WTC11 (cell line): ENCODE measurements around the gene INA. TPM values are rescaled to one million over a fixed set of nuclear protein-coding genes. Genes with fewer than 3 reads are reported as not detected.

Experiments used
- ATAC-seq: fragments of 200-7000 bp; cut with Tn5 transposase; 2 replicates; pipeline ENCODE4 v1.10.0; 2021; ENCODE audit warnings: mild to moderate bottlenecking, moderate library complexity
- CTCF ChIA-PET: fragments of 300-600 bp; sonication (Branson Sonifier 250); formaldehyde crosslinking; loops from one replicate; lab custom pipeline; 2021; ENCODE audit warnings: antibody characterized with exemption; lab: Charles Lee
- POLR2A ChIA-PET: fragments of 350-600 bp; sonication (Branson Sonifier 250); formaldehyde crosslinking; loops from one replicate; lab custom pipeline; 2021; ENCODE audit warnings: antibody characterized with exemption; lab: Charles Lee
- DNase-seq: peaks from one replicate; pipeline ENCODE4 v3.0.0; 2021; ENCODE audit warnings: low spot score
- H3K27ac Mint-ChIP-seq: 2 replicates; pipeline ENCODE4 v1.8.0; 2021; ENCODE audit warnings: mixed read lengths
- H3K27me3 Mint-ChIP-seq: 2 replicates; pipeline ENCODE4 v1.8.0; 2021; ENCODE audit warnings: low read depth, mild to moderate bottlenecking, moderate library complexity, mixed read lengths
- H3K36me3 Mint-ChIP-seq: 2 replicates; pipeline ENCODE4 v1.8.0; 2021; ENCODE audit warnings: mixed read lengths
- H3K4me1 Mint-ChIP-seq: 2 replicates; pipeline ENCODE4 v1.8.0; 2022; ENCODE audit warnings: mixed read lengths
- H3K4me3 Mint-ChIP-seq: 2 replicates; pipeline ENCODE4 v1.8.0; 2021; ENCODE audit warnings: mild to moderate bottlenecking, moderate library complexity, mixed read lengths
- H3K9me3 Mint-ChIP-seq: 2 replicates; pipeline ENCODE4 v1.8.0; 2021; ENCODE audit warnings: mixed read lengths
- CREB1 ChIP-seq: sonication (generic); formaldehyde crosslinking; IDR thresholded peaks from 2 replicates; pipeline ENCODE4 v1.8.0; 2023; ENCODE audit warnings: mild to moderate bottlenecking, missing genetic modification reagents
- CREM ChIP-seq: sonication (generic); formaldehyde crosslinking; IDR thresholded peaks from 2 replicates; pipeline ENCODE4 v1.8.1; 2022; ENCODE audit warnings: mild to moderate bottlenecking, missing genetic modification reagents, moderate library complexity
- IRF2 ChIP-seq: sonication (generic); formaldehyde crosslinking; IDR thresholded peaks from 2 replicates; pipeline ENCODE4 v1.8.0; 2022; ENCODE audit warnings: low read depth, missing genetic modification reagents, borderline replicate concordance
- KAT7 ChIP-seq: sonication (generic); formaldehyde crosslinking; IDR thresholded peaks from 2 replicates; pipeline ENCODE4 v1.8.1; 2023; ENCODE audit warnings: missing genetic modification reagents, mild to moderate bottlenecking, borderline replicate concordance
- MXD4 ChIP-seq: fragments of 250-450 bp; sonication (Bioruptor Pico); IDR thresholded peaks from 2 replicates; pipeline ENCODE4 v1.8.0; 2021; ENCODE audit warnings: mild to moderate bottlenecking, moderate library complexity, borderline replicate concordance
- MYBL2 ChIP-seq: sonication (generic); formaldehyde crosslinking; IDR thresholded peaks from 2 replicates; pipeline ENCODE4 v1.8.1; 2023; ENCODE audit warnings: mild to moderate bottlenecking, moderate library complexity, missing genetic modification reagents
- NR1H2 ChIP-seq: sonication (generic); formaldehyde crosslinking; IDR thresholded peaks from 2 replicates; pipeline ENCODE4 v1.9.0; 2021; ENCODE audit warnings: mild to moderate bottlenecking, moderate library complexity, missing genetic modification reagents
- RORB ChIP-seq: fragments of 250-450 bp; sonication (Bioruptor Pico); IDR thresholded peaks from 2 replicates; pipeline ENCODE4 v1.9.0; 2021; ENCODE audit warnings: mild to moderate bottlenecking
- TEAD1 ChIP-seq: sonication (generic); formaldehyde crosslinking; IDR thresholded peaks from 2 replicates; pipeline ENCODE4 v1.8.0; 2022; ENCODE audit warnings: mild to moderate bottlenecking, missing genetic modification reagents
- ZBTB21 ChIP-seq: sonication (generic); formaldehyde crosslinking; IDR thresholded peaks from 2 replicates; pipeline ENCODE4 v1.8.1; 2023; ENCODE audit warnings: mild to moderate bottlenecking, missing genetic modification reagents, borderline replicate concordance
- ZNF416 ChIP-seq: fragments of 250-450 bp; sonication (Bioruptor Pico); IDR thresholded peaks from 2 replicates; pipeline ENCODE4 v1.9.0; 2021; ENCODE audit warnings: mild to moderate bottlenecking, inconsistent platforms
- total RNA-seq: library from RNA; stranded (reverse); gene quantifications from 3 replicates; pipeline ENCODE4 v1.2.3, GENCODE V29; 2021
- TF ChIP-seq, protein P1 (sequence below): sonication (generic); formaldehyde crosslinking; IDR thresholded peaks from 2 replicates; pipeline ENCODE4 v1.8.0; 2022; ENCODE audit warnings: missing genetic modification reagents
- TF ChIP-seq, protein P2 (sequence below): fragments of 250-450 bp; sonication (Bioruptor Pico); IDR thresholded peaks from 2 replicates; pipeline ENCODE4 v2.1.2; 2022; ENCODE audit warnings: mild to moderate bottlenecking, moderate library complexity
- TF ChIP-seq, protein P3 (sequence below): sonication (generic); formaldehyde crosslinking; IDR thresholded peaks from 2 replicates; pipeline ENCODE4 v1.8.0; 2023; ENCODE audit warnings: missing genetic modification reagents
- TF ChIP-seq, protein P4 (sequence below): sonication (generic); formaldehyde crosslinking; IDR thresholded peaks from 2 replicates; pipeline ENCODE4 v1.8.1; 2023; ENCODE audit warnings: mild to moderate bottlenecking, missing genetic modification reagents, moderate library complexity
- TF ChIP-seq, protein P5 (sequence below): fragments of 250-450 bp; sonication (Bioruptor Pico); IDR thresholded peaks from 2 replicates; pipeline ENCODE4 v1.9.0; 2021; ENCODE audit warnings: moderate library complexity, mild to moderate bottlenecking, inconsistent platforms, borderline replicate concordance
- TF ChIP-seq, protein P6 (sequence below): fragments of 250-450 bp; sonication (Bioruptor Pico); IDR thresholded peaks from 2 replicates; pipeline ENCODE4 v1.9.0; 2021; ENCODE audit warnings: mild to moderate bottlenecking
- TF ChIP-seq, protein P7 (sequence below): sonication (generic); formaldehyde crosslinking; IDR thresholded peaks from 2 replicates; pipeline ENCODE4 v1.8.1; 2022; ENCODE audit warnings: mild to moderate bottlenecking, moderate library complexity, missing genetic modification reagents
- TF ChIP-seq, protein P8 (sequence below): fragments of 200-600 bp; IDR thresholded peaks from 2 replicates; pipeline ENCODE4 v1.8.0; 2022; ENCODE audit warnings: antibody characterized with exemption
- TF ChIP-seq, protein P9 (sequence below): sonication (generic); formaldehyde crosslinking; IDR thresholded peaks from 2 replicates; pipeline ENCODE4 v1.8.0; 2022; ENCODE audit warnings: mild to moderate bottlenecking, missing genetic modification reagents
- TF ChIP-seq, protein P10 (sequence below): sonication (generic); formaldehyde crosslinking; IDR thresholded peaks from 2 replicates; pipeline ENCODE4 v1.8.1; 2023; ENCODE audit warnings: mild to moderate bottlenecking, moderate library complexity, missing genetic modification reagents
- TF ChIP-seq, protein P11 (sequence below): sonication (generic); formaldehyde crosslinking; IDR thresholded peaks from 2 replicates; pipeline ENCODE4 v1.8.1; 2022; ENCODE audit warnings: low read depth, mild to moderate bottlenecking, moderate library complexity, missing genetic modification reagents, borderline replicate concordance

The INA gene
- total RNA-seq, 1 experiment from 2014 or later, result 20.3 TPM

DNA sequence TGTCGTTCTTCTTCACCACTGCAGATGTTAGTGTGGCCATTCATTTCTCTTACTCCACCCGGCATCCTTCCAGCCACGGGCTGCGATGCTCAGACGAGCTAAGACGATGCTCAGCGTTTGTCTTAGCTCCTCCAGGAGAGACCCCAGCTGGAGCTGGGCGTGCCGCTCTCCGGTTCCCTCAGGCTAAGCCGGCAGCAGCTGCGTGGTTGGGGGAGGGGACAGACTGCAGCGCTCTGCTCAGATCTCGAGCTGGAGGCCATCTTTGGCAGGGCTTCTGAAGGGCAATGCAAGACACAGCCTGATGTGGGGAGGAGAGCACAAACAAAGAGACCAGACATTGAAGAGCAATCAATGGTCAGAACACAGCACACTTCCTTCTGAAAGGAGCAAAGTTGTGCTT lies 4.8 kb downstream of the INA start (continued):
- TF ChIP-seq, protein P1, sequence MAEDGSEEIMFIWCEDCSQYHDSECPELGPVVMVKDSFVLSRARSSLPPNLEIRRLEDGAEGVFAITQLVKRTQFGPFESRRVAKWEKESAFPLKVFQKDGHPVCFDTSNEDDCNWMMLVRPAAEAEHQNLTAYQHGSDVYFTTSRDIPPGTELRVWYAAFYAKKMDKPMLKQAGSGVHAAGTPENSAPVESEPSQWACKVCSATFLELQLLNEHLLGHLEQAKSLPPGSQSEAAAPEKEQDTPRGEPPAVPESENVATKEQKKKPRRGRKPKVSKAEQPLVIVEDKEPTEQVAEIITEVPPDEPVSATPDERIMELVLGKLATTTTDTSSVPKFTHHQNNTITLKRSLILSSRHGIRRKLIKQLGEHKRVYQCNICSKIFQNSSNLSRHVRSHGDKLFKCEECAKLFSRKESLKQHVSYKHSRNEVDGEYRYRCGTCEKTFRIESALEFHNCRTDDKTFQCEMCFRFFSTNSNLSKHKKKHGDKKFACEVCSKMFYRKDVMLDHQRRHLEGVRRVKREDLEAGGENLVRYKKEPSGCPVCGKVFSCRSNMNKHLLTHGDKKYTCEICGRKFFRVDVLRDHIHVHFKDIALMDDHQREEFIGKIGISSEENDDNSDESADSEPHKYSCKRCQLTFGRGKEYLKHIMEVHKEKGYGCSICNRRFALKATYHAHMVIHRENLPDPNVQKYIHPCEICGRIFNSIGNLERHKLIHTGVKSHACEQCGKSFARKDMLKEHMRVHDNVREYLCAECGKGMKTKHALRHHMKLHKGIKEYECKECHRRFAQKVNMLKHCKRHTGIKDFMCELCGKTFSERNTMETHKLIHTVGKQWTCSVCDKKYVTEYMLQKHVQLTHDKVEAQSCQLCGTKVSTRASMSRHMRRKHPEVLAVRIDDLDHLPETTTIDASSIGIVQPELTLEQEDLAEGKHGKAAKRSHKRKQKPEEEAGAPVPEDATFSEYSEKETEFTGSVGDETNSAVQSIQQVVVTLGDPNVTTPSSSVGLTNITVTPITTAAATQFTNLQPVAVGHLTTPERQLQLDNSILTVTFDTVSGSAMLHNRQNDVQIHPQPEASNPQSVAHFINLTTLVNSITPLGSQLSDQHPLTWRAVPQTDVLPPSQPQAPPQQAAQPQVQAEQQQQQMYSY (CRISPR knock-in tag), result no peak
- TF ChIP-seq TEAD1 (CRISPR knock-in tag) (no peak; the same call in 1 of the 2 replicates), NR1H2 (no peak), CREM (CRISPR knock-in tag) (no peak)
- TF ChIP-seq, protein P2, sequence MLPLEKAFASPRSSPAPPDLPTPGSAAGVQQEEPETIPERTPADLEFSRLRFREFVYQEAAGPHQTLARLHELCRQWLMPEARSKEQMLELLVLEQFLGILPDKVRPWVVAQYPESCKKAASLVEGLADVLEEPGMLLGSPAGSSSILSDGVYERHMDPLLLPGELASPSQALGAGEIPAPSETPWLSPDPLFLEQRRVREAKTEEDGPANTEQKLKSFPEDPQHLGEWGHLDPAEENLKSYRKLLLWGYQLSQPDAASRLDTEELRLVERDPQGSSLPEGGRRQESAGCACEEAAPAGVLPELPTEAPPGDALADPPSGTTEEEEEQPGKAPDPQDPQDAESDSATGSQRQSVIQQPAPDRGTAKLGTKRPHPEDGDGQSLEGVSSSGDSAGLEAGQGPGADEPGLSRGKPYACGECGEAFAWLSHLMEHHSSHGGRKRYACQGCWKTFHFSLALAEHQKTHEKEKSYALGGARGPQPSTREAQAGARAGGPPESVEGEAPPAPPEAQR (CRISPR knock-in tag), result no peak
- TF ChIP-seq, protein P3, sequence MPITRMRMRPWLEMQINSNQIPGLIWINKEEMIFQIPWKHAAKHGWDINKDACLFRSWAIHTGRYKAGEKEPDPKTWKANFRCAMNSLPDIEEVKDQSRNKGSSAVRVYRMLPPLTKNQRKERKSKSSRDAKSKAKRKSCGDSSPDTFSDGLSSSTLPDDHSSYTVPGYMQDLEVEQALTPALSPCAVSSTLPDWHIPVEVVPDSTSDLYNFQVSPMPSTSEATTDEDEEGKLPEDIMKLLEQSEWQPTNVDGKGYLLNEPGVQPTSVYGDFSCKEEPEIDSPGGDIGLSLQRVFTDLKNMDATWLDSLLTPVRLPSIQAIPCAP (CRISPR knock-in tag), result no peak
- TF ChIP-seq, protein P4, sequence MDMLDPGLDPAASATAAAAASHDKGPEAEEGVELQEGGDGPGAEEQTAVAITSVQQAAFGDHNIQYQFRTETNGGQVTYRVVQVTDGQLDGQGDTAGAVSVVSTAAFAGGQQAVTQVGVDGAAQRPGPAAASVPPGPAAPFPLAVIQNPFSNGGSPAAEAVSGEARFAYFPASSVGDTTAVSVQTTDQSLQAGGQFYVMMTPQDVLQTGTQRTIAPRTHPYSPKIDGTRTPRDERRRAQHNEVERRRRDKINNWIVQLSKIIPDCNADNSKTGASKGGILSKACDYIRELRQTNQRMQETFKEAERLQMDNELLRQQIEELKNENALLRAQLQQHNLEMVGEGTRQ (CRISPR knock-in tag), result no peak

DNA sequence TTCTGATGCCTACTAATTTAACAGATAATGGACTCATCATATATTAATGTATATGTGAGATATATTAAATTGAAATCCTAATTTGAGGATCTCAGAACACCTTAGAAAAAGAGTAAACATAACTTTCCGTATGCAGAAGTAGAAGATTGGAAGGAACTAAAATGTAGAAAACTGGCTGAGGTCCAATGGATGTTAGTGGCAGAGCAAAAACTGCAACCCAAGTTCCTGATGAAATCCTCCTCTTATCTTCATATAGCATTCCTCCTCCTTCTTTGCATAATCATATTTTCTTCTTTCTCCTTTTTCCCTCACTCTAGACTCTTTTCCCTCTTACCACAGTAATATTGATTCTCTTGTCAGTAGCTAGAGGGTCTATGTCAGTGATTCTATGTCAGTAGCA lies 6.0 kb downstream of the INA start:
- no peak for DNase-seq
- no peak for ATAC-seq
- H3K9me3 Mint-ChIP-seq, result no peaks in the 10 kb centered on the region
- ChIA-PET CTCF (no interaction called here), POLR2A (no interaction called here)
- H3K4me3 Mint-ChIP-seq, result no peak overlapping the region
- H3K4me1 Mint-ChIP-seq, result peaks cover 34% of the 10 kb centered on the region
- peaks cover 34% of the 10 kb centered on the region for H3K27me3 Mint-ChIP-seq
- no peaks in the 10 kb centered on the region for H3K36me3 Mint-ChIP-seq
- no peak overlapping the region for H3K27ac Mint-ChIP-seq
- TF ChIP-seq, protein P5, sequence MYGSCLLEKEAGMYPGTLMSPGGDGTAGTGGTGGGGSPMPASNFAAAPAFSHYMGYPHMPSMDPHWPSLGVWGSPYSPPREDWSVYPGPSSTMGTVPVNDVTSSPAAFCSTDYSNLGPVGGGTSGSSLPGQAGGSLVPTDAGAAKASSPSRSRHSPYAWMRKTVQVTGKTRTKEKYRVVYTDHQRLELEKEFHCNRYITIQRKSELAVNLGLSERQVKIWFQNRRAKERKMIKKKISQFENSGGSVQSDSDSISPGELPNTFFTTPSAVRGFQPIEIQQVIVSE (CRISPR knock-in tag), result no peak
- TF ChIP-seq, protein P6, sequence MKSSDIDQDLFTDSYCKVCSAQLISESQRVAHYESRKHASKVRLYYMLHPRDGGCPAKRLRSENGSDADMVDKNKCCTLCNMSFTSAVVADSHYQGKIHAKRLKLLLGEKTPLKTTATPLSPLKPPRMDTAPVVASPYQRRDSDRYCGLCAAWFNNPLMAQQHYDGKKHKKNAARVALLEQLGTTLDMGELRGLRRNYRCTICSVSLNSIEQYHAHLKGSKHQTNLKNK (CRISPR knock-in tag), result no peak
- TF ChIP-seq MYBL2 (CRISPR knock-in tag), result no peak
- no peak for TF ChIP-seq MXD4 (CRISPR knock-in tag)
- TF ChIP-seq, protein P7, sequence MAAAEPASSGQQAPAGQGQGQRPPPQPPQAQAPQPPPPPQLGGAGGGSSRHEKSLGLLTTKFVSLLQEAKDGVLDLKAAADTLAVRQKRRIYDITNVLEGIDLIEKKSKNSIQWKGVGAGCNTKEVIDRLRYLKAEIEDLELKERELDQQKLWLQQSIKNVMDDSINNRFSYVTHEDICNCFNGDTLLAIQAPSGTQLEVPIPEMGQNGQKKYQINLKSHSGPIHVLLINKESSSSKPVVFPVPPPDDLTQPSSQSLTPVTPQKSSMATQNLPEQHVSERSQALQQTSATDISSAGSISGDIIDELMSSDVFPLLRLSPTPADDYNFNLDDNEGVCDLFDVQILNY (CRISPR knock-in tag), result no peak
- TF ChIP-seq, protein P8, sequence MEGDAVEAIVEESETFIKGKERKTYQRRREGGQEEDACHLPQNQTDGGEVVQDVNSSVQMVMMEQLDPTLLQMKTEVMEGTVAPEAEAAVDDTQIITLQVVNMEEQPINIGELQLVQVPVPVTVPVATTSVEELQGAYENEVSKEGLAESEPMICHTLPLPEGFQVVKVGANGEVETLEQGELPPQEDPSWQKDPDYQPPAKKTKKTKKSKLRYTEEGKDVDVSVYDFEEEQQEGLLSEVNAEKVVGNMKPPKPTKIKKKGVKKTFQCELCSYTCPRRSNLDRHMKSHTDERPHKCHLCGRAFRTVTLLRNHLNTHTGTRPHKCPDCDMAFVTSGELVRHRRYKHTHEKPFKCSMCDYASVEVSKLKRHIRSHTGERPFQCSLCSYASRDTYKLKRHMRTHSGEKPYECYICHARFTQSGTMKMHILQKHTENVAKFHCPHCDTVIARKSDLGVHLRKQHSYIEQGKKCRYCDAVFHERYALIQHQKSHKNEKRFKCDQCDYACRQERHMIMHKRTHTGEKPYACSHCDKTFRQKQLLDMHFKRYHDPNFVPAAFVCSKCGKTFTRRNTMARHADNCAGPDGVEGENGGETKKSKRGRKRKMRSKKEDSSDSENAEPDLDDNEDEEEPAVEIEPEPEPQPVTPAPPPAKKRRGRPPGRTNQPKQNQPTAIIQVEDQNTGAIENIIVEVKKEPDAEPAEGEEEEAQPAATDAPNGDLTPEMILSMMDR, result no peak
- no peak for TF ChIP-seq KAT7 (CRISPR knock-in tag)
- TF ChIP-seq, protein P9, sequence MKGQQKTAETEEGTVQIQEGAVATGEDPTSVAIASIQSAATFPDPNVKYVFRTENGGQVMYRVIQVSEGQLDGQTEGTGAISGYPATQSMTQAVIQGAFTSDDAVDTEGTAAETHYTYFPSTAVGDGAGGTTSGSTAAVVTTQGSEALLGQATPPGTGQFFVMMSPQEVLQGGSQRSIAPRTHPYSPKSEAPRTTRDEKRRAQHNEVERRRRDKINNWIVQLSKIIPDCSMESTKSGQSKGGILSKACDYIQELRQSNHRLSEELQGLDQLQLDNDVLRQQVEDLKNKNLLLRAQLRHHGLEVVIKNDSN (CRISPR knock-in tag), result no peak
- no peak for TF ChIP-seq ZNF416
- TF ChIP-seq, protein P10, sequence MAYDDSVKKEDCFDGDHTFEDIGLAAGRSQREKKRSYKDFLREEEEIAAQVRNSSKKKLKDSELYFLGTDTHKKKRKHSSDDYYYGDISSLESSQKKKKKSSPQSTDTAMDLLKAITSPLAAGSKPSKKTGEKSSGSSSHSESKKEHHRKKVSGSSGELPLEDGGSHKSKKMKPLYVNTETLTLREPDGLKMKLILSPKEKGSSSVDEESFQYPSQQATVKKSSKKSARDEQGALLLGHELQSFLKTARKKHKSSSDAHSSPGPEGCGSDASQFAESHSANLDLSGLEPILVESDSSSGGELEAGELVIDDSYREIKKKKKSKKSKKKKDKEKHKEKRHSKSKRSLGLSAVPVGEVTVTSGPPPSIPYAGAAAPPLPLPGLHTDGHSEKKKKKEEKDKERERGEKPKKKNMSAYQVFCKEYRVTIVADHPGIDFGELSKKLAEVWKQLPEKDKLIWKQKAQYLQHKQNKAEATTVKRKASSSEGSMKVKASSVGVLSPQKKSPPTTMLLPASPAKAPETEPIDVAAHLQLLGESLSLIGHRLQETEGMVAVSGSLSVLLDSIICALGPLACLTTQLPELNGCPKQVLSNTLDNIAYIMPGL, result no peak
- TF ChIP-seq, protein P11, sequence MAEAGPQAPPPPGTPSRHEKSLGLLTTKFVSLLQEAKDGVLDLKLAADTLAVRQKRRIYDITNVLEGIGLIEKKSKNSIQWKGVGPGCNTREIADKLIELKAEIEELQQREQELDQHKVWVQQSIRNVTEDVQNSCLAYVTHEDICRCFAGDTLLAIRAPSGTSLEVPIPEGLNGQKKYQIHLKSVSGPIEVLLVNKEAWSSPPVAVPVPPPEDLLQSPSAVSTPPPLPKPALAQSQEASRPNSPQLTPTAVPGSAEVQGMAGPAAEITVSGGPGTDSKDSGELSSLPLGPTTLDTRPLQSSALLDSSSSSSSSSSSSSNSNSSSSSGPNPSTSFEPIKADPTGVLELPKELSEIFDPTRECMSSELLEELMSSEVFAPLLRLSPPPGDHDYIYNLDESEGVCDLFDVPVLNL, result no peak
- no peak for TF ChIP-seq IRF2
- TF ChIP-seq RORB (CRISPR knock-in tag), result no peak
- no peak for TF ChIP-seq ZBTB21 (CRISPR knock-in tag)
- TF ChIP-seq CREB1, result no peak
